GM12878 (cell line): Measurements from ENCODE around the gene CREB5. TPM values are rescaled to one million over a fixed set of nuclear protein-coding genes. Genes with fewer than 3 reads are reported as not detected.
A peak's percentile ranks its signal among the peaks of the same experiment; 100 is the strongest.

ENCODE experiments used
- ATAC-seq: fragments of 200-7000 bp; cut with Tn5 transposase; 3 replicates; pipeline ENCODE4 v1.9.1; 2020; ENCODE audit warnings: mild to moderate bottlenecking, moderate library complexity
- BruUV-seq: library from RNA; stranded (reverse); fragments of 400-500 nt; replicated peaks from 2 replicates; lab custom pipeline; 2021; lab: Mats Ljungman, UMichigan
- CTCF ChIA-PET: fragments of 300-600 bp; sonication (Branson Sonifier 250); formaldehyde crosslinking; extraction: SDS; loops from one replicate; lab custom pipeline; 2021; ENCODE audit warnings: inconsistent platforms; lab: Yijun Ruan, JAX
- POLR2A ChIA-PET: fragments of 350-600 bp; formaldehyde crosslinking; extraction: SDS; loops from one replicate; lab custom pipeline; 2021; ENCODE audit warnings: inconsistent platforms; lab: Charles Lee
- RAD21 ChIA-PET: fragments of 300-600 bp; sonication (Branson Sonifier 250); formaldehyde crosslinking; loops from one replicate; lab custom pipeline; 2023; ENCODE audit warnings: antibody characterized with exemption; ENCODE audit not compliant: unreplicated experiment; lab: Charles Lee
- SMC1A ChIA-PET: fragments of 300-600 bp; sonication (Branson Sonifier 250); formaldehyde crosslinking; loops from one replicate; lab custom pipeline; 2023; ENCODE audit not compliant: unreplicated experiment, uncharacterized antibody; lab: Charles Lee
- DNase-seq: peaks from one replicate; pipeline ENCODE4 v3.0.0-alpha.2; 2011; ENCODE audit warnings: low read depth, low spot score
- FAIRE-seq: peaks from 3 replicates; lab custom pipeline; 2011; peaks lifted over from hg19 to GRCh38; lab: Jason Lieb, UNC
- H2AFZ ChIP-seq: 2 replicates; pipeline ENCODE4 v1.6.0; 2011; ENCODE audit warnings: low read depth, low read length, control low read depth; ENCODE audit not compliant: control insufficient read depth
- H3K27ac ChIP-seq: 2 replicates; pipeline ENCODE4 v1.5.1; 2011; ENCODE audit warnings: control low read depth; ENCODE audit not compliant: control insufficient read depth, insufficient read depth
- H3K27me3 ChIP-seq, 2 experiments: replicated peaks in 1 of 2; 2 replicates each; pipeline versions ENCODE4 v1.6.0 to v1.6.1; 2011; ENCODE audit warnings: low read length in 1 of 2; ENCODE audit not compliant: control insufficient read depth in 2 of 2, insufficient read depth in 2 of 2
- H3K36me3 ChIP-seq, 2 experiments: 2 replicates each; pipeline ENCODE4 v1.5.1; 2011; ENCODE audit warnings: low read length in 1 of 2; ENCODE audit not compliant: control insufficient read depth in 2 of 2, insufficient read depth in 2 of 2
- H3K4me1 ChIP-seq: 2 replicates; pipeline ENCODE4 v1.6.1; 2011; ENCODE audit warnings: mild to moderate bottlenecking, low read length, moderate library complexity, mixed read lengths; ENCODE audit not compliant: control insufficient read depth, insufficient read depth
- H3K4me2 ChIP-seq: 2 replicates; pipeline ENCODE4 v1.6.0; 2011; ENCODE audit warnings: control low read depth; ENCODE audit not compliant: control insufficient read depth, insufficient read depth
- H3K4me3 ChIP-seq: fragments of 200-600 bp; sonication (generic); 2 replicates; pipeline ENCODE4 v1.5.1; 2016
- H3K79me2 ChIP-seq: 2 replicates; pipeline ENCODE4 v1.6.0; 2011; ENCODE audit warnings: low read length; ENCODE audit not compliant: control insufficient read depth, insufficient read depth
- H3K9ac ChIP-seq: 2 replicates; pipeline ENCODE4 v1.8.0; 2011; ENCODE audit warnings: low read length, control low read depth, mixed read lengths; ENCODE audit not compliant: control insufficient read depth, insufficient read depth
- H3K9me3 ChIP-seq: replicated peaks from 3 replicates; pipeline ENCODE4 v1.5.1; 2011; ENCODE audit warnings: mild to moderate bottlenecking, low read length; ENCODE audit not compliant: control insufficient read depth, insufficient read depth
- H4K20me1 ChIP-seq: 2 replicates; pipeline ENCODE4 v1.6.0; 2011; ENCODE audit not compliant: control insufficient read depth, insufficient read depth
- ATF7 ChIP-seq: fragments of 450-650 bp; IDR thresholded peaks from 2 replicates; pipeline ENCODE4 v1.6.1; 2016; ENCODE audit warnings: low read depth, mild to moderate bottlenecking
- BMI1 ChIP-seq: fragments of 450-650 bp; IDR thresholded peaks from 2 replicates; pipeline ENCODE4 v1.6.1; 2016; ENCODE audit warnings: mild to moderate bottlenecking, moderate library complexity, borderline replicate concordance
- CBX5 ChIP-seq: sonication (generic); IDR thresholded peaks from 2 replicates; pipeline ENCODE4 v1.6.1; 2016; ENCODE audit warnings: low read depth, moderate library complexity, mild to moderate bottlenecking, inconsistent platforms
- EGR1 ChIP-seq, 2 experiments: IDR thresholded peaks; 1 replicate in 1 of 2; 2 replicates in 1 of 2; pipeline ENCODE4 v1.6.1; 2011 to 2012; ENCODE audit warnings: low read depth in 2 of 2, low read length in 2 of 2, borderline replicate concordance in 1 of 2, mild to moderate bottlenecking in 1 of 2, moderate library complexity in 1 of 2
- KAT2A ChIP-seq: conservative IDR thresholded peaks from 2 replicates; pipeline ENCODE4 v1.6.1; 2011; ENCODE audit warnings: low read depth, low read length; ENCODE audit not compliant: control insufficient read depth
- NBN ChIP-seq: fragments of 450-650 bp; IDR thresholded peaks from 2 replicates; pipeline ENCODE4 v1.6.1; 2016
- NFIC ChIP-seq: IDR thresholded peaks from 2 replicates; pipeline ENCODE4 v1.6.1; 2012; ENCODE audit warnings: low read depth, mild to moderate bottlenecking, inconsistent platforms, low read length, moderate library complexity
- SREBF2 ChIP-seq: IDR thresholded peaks from 2 replicates; pipeline ENCODE4 v1.6.1; 2012; ENCODE audit warnings: mild to moderate bottlenecking, low read length
- TCF12 ChIP-seq: IDR thresholded peaks from 2 replicates; pipeline ENCODE4 v1.6.1; 2011; ENCODE audit warnings: low read depth, mild to moderate bottlenecking, low read length
- ZNF274 ChIP-seq: IDR thresholded peaks from one replicate; pipeline ENCODE4 v1.8.0; 2011; ENCODE audit not compliant: insufficient read length, insufficient read depth
- WGBS: methylation state at CpG from one replicate; pipeline ENCODE4 v1.1.6; 2016; ENCODE audit warnings: low lambda C conversion rate; ENCODE audit not compliant: insufficient replicate concordance, insufficient coverage; ENCODE audit errors: missing lambda C conversion rate; 5-methylcytosine and 5-hydroxymethylcytosine counted together
- in situ Hi-C: fragments of 300-500 bp; cut with MboI; formaldehyde crosslinking; loops from 9 replicates; pipeline ENCODE4 v1.14.3; 2018; ENCODE audit warnings: mixed read lengths
- intact Hi-C: fragments of 100-400 bp; cut with micrococcal nuclease; formaldehyde crosslinking; loops from one replicate; pipeline ENCODE4 v1.14.2; 2022; ENCODE audit not compliant: unreplicated experiment
- polyA plus RNA-seq, 11 experiments: library from polyadenylated mRNA; depleted of rRNA in 4 of 11; unstranded in 6 of 11; stranded (reverse) in 5 of 11; fragments of >200 nt; fragmentation: Nextera tagmentation in 4 of 11; fragmentation: Illumina TruSeq in 1 of 11; extraction: Ambion mirVana in 4 of 11; extraction: Trizol in 1 of 11; gene quantifications; 1 replicate in 1 of 11; 2 replicates in 10 of 11; pipeline versions ENCODE4 v1.2.1 to v1.2.3, GENCODE V29; 2011 to 2016; ENCODE audit warnings: inconsistent platforms in 2 of 11, missing spikeins in 2 of 11, low read depth in 1 of 11
- total RNA-seq, 4 experiments: library from RNA; depleted of rRNA in 3 of 4; stranded (reverse); fragments of >200 nt in 3 of 4; fragmentation: Illumina TruSeq in 1 of 4; extraction: Trizol in 1 of 4; gene quantifications; 2 replicates each; pipeline versions ENCODE4 v1.2.1 to v1.2.3, GENCODE V29; 2013 to 2021

CREB5 gene
- total and polyA plus RNA-seq, 10 of the 15 experiments (the other 5 are each of a cell fraction or from before 2014, with no cell fraction given): 12.9 to 74.1 (median 53.0) TPM

- no peaks in the 10 kb centered on the region for H3K36me3 ChIP-seq
- intact Hi-C loops: loop anchor here (5.0 to 10.0 kb wide), 4 partner anchors 228 to 488 kb away; no protein-coding TSS in a partner anchor
- H3K4me1 ChIP-seq: 0 out of 2 replicates have a peak, but pooled peaks cover 3% of the 10 kb centered on the region
- no peak overlapping the region for H2AFZ ChIP-seq
- peaks cover 0 to 7% of the 10 kb centered on the region in 2 experiments; a peak in 2 of 4 replicates for H3K27me3 ChIP-seq
- H3K27ac ChIP-seq: no peak overlapping the region
- FAIRE-seq (no peak), DNase-seq (no peak), ATAC-seq (no peak)
- H3K9me3 ChIP-seq: no peaks in the 10 kb centered on the region
- no peak for TF ChIP-seq ZNF274
- RAD21 ChIA-PET: no interaction called here
- SMC1A ChIA-PET: interaction anchor here (1.6 kb wide), 1 partner anchor 313 kb away, joined by 3 read pairs; no protein-coding TSS in a partner anchor
- CTCF ChIA-PET: no interaction called here
- no peak overlapping the region for H3K4me2 ChIP-seq
- no TSS peak for BruUV-seq
- no peak overlapping the region for H3K4me3 ChIP-seq
- H3K79me2 ChIP-seq: no peaks in the 10 kb centered on the region
- POLR2A ChIA-PET: no interaction called here
- in situ Hi-C loops: no loop called here
- no peaks in the 10 kb centered on the region for H4K20me1 ChIP-seq
- H3K9ac ChIP-seq: no peak overlapping the region
Measured at GRCh38 chr7:28850699-28851098, 438.4 kb downstream of the CREB5 start.

- in situ Hi-C loops (no loop called here), intact Hi-C loops (loop anchor here (5.0 to 10.0 kb wide), 4 partner anchors 231 to 491 kb away; no protein-coding TSS in a partner anchor)
- Histone ChIP-seq H3K9ac (no peak overlapping the region), H3K9me3 (no peaks in the 10 kb centered on the region), H3K4me1 (0 out of 2 replicates have a peak, but pooled peaks cover 3% of the 10 kb centered on the region), H3K27ac (no peak overlapping the region), H3K27me3 (peaks cover 1 to 10% of the 10 kb centered on the region in 2 experiments; a peak in 3 of 4 replicates), H3K79me2 (no peaks in the 10 kb centered on the region), H3K36me3 (no peaks in the 10 kb centered on the region), H4K20me1 (no peaks in the 10 kb centered on the region), H2AFZ (no peak overlapping the region), H3K4me3 (no peak overlapping the region), H3K4me2 (peak overlapping the region; percentile 42; the same call in 1 of the 2 replicates)
- POLR2A ChIA-PET: interaction anchor here (0.7 kb wide), 2 partner anchors 221 to 404 kb away, joined by 5 to 6 read pairs; no protein-coding TSS in a partner anchor
- TF ChIP-seq KAT2A: no peak
- no peak for TF ChIP-seq EGR1 (IDR thresholded peaks at IDR 0.05; ENCODE audit: borderline replicate concordance in 1 of 2, low read depth in 2 of 2, low read length in 2 of 2)
- TF ChIP-seq NBN: no peak
- no peak for TF ChIP-seq ATF7
- no peak for TF ChIP-seq SREBF2
- TF ChIP-seq BMI1: peak; percentile 11; the same call in 1 of the 2 replicates
- TF ChIP-seq NFIC: no peak
- TF ChIP-seq CBX5: 0 out of 2 replicates have a peak, but pooled peaks have one; percentile 3
- no peak for TF ChIP-seq TCF12
- no peak for FAIRE-seq
- no peak for DNase-seq
- WGBS: 10% methylated on average over 4 of the region's 4 CpGs
- SMC1A ChIA-PET: interaction anchor here (0.7 to 3.1 kb wide), 9 partner anchors 13 to 491 kb away, joined by 3 to 25 read pairs (median 4); partner anchors contain the start of gene CREB5
- RAD21 ChIA-PET: interaction anchor here (0.6 to 2.0 kb wide), 8 partner anchors 29 to 556 kb away, joined by 3 to 8 read pairs (median 4); no protein-coding TSS in a partner anchor
- CTCF ChIA-PET: interaction anchor here (0.6 to 4.1 kb wide), 25 partner anchors 9 to 555 kb away, joined by 3 to 33 read pairs (median 4); partner anchors contain the start of gene CREB5
- no TSS peak for BruUV-seq
- no peak for ATAC-seq
Measured at GRCh38 chr7:28853150-28853549, 440.8 kb downstream of the CREB5 start.
